ENCODE measurements around the gene POLDIP3.

POLDIP3 gene

GRCh38 chr22:42614312-42615091 lies at the start of gene POLDIP3:
Gene POLDIP3, minus strand, starts transcription at chr22:42614883. Its CDS starts 26 bp downstream, at chr22:42614857.
- DNase-seq: peak; percentile 95

- DNase-seq: no peak
These were observed 47.5 kb upstream of the POLDIP3 start for GRCh38 chr22:42661985-42662831.

GRCh38 chr22:42656578-42656977 lies 41.9 kb upstream of the POLDIP3 start:
- no peak for DNase-seq

- DNase-seq: peak; percentile 51
These were observed 41.0 kb upstream of the POLDIP3 start for GRCh38 chr22:42655693-42656092.

GRCh38 chr22:42654436-42655073 lies 39.9 kb upstream of the POLDIP3 start:
- DNase-seq: no peak

- no peak for DNase-seq
These were observed 39.3 kb upstream of the POLDIP3 start for GRCh38 chr22:42653999-42654398.

- no peak for DNase-seq
These were observed 36.5 kb upstream of the POLDIP3 start for GRCh38 chr22:42651134-42651533.

GRCh38 chr22:42649246-42650099 lies 34.8 kb upstream of the POLDIP3 start, which contains the start of gene CYB5R3:
Gene CYB5R3, minus strand, starts transcription at chr22:42649392. Its CDS starts 77 bp downstream, at chr22:42649315.
- DNase-seq: peak; percentile 65

- no peak for DNase-seq
These were observed 33.9 kb upstream of the POLDIP3 start for GRCh38 chr22:42648368-42649245.

GRCh38 chr22:42648017-42648367 lies 33.3 kb upstream of the POLDIP3 start:
- no peak for DNase-seq

- peak; percentile 11 for DNase-seq
These were observed 32.2 kb upstream of the POLDIP3 start for GRCh38 chr22:42646569-42647525.

GRCh38 chr22:42645938-42646568 lies 31.4 kb upstream of the POLDIP3 start:
- no peak for DNase-seq

- no peak for DNase-seq
These were observed 30.8 kb upstream of the POLDIP3 start for GRCh38 chr22:42645341-42645937.

GRCh38 chr22:42644422-42645340 lies 30.0 kb upstream of the POLDIP3 start:
- no peak for DNase-seq

- DNase-seq: no peak
These were observed 29.1 kb upstream of the POLDIP3 start for GRCh38 chr22:42643634-42644421.

- no peak for DNase-seq
These were observed 28.3 kb upstream of the POLDIP3 start for GRCh38 chr22:42642806-42643633.

All from NCI-H1105 (cell line).